UCSD-AML1 (cell line): ENCODE measurements around the gene SSR4.

ENCODE experiments used
- DNase-seq: peaks from one replicate; lab custom pipeline; 2025; ENCODE audit not compliant: unreplicated experiment; lab: John Stamatoyannopoulos, UW

SSR4 gene

GRCh38 chrX:153769158-153769864 lies 25.2 kb upstream of the SSR4 start:
- DNase-seq = no peak

DNA sequence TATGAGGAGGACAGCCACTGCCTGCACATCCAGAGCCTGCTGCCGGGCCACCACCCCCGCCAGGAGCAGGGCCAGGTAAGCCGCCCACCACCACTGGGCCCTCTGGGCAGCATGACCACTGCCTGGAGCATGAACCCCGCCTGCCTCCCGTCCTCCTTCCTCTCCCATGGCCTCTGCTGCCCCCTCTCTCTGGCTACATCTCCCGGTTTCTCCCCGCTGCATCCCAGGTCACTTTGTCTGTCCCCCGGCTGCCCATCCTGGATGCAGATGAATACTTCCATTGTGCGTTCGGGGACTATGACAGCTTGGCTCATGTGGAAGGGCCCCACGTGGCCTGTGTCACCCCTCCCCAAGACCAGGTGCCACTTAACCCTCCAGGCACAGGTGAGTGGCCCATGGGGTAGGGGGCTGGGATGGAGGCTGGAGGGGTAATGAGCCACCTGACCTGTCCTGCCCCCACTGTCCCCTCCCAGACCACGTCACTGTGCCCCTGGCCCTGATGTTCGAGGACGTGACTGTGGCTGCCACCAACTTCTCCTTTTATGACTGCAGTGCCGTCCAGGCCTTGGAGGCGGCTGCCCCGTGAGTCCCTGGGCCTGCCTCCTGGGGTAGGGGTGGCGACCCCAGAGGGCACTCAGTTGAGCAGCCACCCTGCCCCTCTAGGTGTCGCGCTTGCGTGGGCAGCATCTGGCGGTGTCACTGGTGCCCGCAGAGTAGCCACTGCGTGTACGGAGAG lies 24.4 kb upstream of the SSR4 start:
- DNase-seq = no peak

- DNase-seq = no peak
Measured at GRCh38 chrX:153770601-153771414, 23.7 kb upstream of the SSR4 start.

DNA sequence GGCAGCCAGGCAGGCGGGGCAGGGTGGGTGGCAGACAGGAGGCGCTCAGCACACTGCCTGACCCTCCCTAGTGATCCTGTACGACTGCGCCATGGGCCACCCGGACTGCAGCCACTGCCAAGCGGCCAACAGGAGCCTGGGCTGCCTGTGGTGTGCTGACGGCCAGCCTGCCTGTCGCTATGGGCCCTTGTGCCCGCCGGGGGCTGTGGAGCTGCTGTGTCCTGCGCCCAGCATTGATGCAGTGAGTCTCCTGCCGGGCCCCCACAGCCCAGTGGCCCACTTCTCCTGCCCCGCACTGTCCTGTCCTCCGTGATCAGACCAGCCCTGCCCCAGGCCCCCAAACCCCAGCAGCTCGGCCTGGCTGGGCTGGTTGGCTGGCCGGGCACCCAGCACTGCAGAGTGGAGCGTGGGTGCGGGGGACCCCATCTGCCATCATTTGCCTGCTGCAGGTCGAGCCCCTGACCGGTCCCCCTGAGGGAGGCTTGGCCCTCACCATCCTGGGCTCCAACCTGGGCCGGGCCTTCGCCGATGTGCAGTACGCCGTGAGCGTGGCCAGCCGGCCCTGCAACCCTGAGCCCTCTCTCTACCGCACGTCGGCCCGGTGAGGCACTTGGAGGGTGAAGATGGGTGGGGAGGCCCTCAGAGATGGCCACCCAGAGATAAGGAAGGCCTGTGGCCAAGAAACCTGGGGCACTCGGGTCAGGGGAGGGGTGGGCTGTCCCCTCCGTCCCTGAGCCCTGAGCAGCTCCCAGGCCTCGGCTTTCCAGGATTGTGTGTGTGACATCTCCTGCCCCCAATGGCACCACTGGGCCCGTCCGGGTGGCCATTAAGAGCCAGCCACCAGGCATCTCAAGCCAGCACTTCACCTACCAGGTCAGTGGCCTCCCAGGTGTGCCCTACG lies 22.8 kb upstream of the SSR4 start:
- DNase-seq = no peak

GRCh38 chrX:153772316-153773217 lies 21.9 kb upstream of the SSR4 start:
- DNase-seq = no peak

GRCh38 chrX:153773218-153773611 lies 21.3 kb upstream of the SSR4 start:
- DNase-seq = no peak

DNA sequence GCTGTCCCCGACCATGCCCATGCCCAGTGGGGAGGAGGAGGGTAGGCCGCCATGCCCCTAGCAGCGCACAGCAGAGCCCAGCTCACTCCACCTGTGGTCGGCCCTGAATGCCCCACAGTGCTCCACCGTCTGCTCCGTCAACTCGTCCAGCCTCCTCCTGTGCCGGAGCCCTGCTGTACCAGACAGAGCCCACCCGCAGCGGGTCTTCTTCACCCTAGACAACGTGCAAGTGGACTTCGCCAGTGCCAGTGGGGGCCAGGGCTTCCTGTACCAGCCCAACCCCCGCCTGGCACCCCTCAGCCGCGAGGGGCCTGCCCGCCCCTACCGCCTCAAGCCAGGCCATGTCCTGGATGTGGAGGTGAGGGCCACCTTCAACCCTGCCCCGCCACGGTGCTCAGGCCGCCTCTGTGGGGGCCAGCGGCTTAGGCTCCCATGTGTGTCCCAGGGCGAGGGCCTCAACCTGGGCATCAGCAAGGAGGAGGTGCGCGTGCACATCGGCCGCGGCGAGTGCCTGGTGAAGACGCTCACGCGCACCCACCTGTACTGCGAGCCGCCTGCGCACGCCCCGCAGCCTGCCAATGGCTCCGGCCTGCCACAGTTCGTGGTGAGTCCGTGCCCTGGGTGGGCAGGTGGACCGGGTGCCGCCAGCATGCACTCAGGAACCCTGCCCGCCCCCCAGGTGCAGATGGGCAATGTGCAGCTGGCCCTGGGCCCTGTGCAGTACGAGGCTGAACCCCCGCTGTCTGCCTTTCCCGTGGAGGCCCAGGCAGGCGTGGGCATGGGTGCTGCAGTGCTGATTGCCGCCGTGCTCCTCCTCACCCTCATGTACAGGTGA lies 20.5 kb upstream of the SSR4 start:
- no peak for DNase-seq

DNA sequence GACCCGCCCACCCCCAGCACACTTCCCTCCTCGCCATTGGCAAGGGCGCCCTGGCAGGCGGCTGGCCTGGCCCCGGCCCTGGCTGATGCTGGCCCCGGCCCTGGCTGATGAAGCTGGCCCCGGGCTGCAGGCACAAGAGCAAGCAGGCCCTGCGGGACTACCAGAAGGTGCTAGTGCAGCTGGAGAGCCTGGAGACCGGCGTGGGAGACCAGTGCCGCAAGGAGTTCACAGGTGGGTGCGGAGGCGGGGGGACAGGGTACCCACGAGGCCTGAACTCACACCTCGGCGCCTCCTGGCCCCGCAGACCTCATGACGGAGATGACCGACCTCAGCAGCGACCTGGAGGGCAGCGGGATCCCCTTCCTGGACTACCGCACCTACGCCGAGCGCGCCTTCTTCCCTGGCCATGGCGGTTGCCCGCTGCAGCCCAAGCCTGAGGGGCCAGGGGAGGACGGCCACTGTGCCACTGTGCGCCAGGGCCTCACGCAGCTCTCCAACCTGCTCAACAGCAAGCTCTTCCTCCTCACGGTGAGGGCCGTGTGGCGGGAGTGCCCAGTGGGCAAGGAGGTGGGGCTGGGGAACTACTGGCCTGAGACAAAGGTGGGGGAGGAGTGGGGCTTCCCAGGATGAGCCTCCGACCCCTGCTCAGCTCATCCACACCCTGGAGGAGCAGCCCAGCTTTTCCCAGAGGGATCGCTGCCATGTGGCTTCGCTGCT lies 19.7 kb upstream of the SSR4 start:
- no peak for DNase-seq

GRCh38 chrX:153775293-153776119 lies 19.0 kb upstream of the SSR4 start:
- DNase-seq = no peak

GRCh38 chrX:153776120-153776599 lies 18.3 kb upstream of the SSR4 start:
- DNase-seq = no peak

GRCh38 chrX:153776611-153777045 lies 17.8 kb upstream of the SSR4 start:
- no peak for DNase-seq

DNA sequence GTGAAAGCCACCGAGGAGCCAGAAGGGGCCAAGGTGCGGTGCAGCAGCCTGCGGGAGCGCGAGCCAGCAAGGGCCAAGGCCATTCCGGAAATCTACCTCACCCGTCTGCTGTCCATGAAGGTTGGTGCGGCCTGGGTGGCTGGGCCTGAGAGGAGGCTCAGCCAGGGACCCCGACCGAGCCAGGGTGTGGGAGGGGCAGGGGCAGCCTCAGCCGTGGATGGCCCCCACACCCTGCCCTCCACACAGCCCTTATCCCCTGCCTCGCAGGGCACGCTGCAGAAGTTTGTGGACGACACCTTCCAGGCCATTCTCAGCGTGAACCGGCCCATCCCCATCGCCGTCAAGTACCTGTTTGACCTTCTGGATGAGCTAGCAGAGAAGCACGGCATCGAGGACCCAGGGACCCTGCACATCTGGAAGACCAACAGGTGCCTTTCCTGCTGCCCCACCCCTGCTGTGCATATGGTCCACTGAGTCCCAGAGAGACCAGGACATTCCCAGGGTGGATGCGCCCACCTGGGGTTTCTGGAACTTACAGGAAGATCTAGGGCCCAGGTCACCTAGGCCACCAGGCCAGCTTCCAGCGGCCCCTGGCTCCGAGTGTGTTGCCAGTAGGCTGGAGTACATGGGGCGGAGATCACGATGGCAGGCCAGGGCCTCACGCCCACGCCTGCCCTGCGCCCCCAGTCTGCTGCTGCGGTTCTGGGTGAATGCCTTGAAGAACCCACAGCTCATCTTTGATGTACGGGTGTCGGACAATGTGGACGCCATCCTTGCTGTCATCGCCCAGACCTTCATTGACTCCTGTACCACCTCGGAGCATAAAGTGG lies 17.0 kb upstream of the SSR4 start:
- no peak for DNase-seq

- no peak for DNase-seq
Measured at GRCh38 chrX:153778181-153778580, 16.3 kb upstream of the SSR4 start.

DNA sequence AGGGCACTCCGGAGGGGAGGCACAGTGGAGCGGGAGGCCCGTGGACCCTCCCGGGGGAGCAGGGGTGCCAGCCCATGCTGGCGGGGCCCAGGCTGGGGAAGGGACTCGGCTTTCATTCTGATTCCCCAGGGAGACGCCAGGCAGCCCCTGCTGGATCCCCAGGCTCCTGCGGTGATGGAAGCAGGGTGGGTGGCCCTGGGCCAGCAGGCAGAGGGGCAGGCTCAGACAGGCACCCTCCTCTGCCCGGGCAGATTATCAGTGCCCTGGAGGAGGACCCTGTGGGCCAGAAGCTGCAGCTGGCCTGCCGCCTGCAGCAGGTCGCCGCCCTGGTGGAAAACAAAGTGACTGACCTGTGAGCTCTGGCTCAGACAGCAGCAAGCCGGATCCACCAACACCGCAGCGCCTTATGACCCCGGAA lies 15.8 kb upstream of the SSR4 start:
- peak; percentile 42 for DNase-seq

DNA sequence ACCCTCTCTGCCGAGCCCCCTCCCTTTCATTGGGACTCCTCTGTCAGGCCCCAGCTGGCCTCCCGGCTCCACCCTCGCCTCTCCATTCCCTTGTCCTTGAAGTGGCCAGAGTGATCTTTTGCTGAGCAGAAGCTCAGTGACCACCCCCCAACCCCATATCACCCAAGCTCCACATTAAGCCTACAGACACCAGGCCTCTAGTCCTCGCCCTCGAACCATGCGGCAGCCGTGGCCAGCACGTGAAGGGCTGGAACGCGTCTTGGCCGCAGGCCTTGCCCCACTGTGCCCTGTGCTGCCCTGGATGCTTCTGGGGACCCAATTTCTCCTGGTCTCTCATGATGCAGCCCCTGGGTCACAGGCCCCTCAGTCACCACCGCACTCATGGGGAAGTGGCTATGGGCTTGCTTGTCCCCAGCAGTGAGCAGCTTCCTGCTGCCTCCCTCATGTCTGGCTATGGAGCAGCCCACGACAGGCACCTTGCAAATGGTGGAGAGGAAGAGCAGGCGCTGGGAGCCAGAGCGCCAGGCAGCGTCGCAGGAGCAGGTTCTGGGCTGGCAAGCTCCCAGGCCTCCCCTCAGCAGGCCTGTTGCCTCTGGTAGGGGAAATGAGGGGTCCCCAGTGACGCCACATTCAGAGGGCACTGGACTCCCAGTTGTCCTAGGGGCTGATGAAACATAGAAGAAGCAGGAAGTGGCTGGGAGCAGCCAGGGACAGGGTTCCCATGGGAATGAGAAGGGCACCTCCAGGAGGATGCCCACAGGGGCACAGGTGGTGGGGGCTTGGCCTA lies 14.4 kb upstream of the SSR4 start:
- DNase-seq = no peak
